CD4-positive, alpha-beta memory T cell (primary cell): ENCODE measurements around the gene ARID3B. TPM values are rescaled to one million over a fixed set of nuclear protein-coding genes. Genes with fewer than 3 reads are reported as not detected.
"Not testable (repeated sequence)": the region's sequence is repeated elsewhere in the genome, so short reads cannot be mapped to it uniquely, and the experiment has no call there.

Experiments used
- CTCF ChIA-PET: fragments of 350-600 bp; sonication (Branson Sonifier 250); formaldehyde crosslinking; loops from one replicate; lab custom pipeline; 2021; ENCODE audit warnings: inconsistent platforms; ENCODE audit not compliant: partially characterized antibody; lab: Charles Lee
- POLR2A ChIA-PET: fragments of 350-600 bp; sonication (Branson Sonifier 250); formaldehyde crosslinking; loops from one replicate; lab custom pipeline; 2021; ENCODE audit not compliant: partially characterized antibody; lab: Charles Lee
- DNase-seq, 5 donors: peaks; one replicate each; pipeline versions ENCODE4 v3.0.0 to v3.0.0-alpha.2; 2020 to 2022; ENCODE audit warnings: mixed read lengths in 1 of 5
- H3K27ac ChIP-seq: one replicate; pipeline ENCODE4 v1.7.0; 2013; ENCODE audit warnings: low read depth, low read length
- H3K27me3 ChIP-seq: 2 replicates; pipeline ENCODE4 v1.7.0; 2013; ENCODE audit warnings: mild to moderate bottlenecking, low read length, moderate library complexity; ENCODE audit not compliant: insufficient read depth
- H3K36me3 ChIP-seq: 2 replicates; pipeline ENCODE4 v1.7.0; 2013; ENCODE audit warnings: mild to moderate bottlenecking, low read length, moderate library complexity; ENCODE audit not compliant: insufficient read depth
- H3K4me1 ChIP-seq: 2 replicates; pipeline ENCODE4 v1.7.0; 2013; ENCODE audit warnings: mild to moderate bottlenecking, low read length, moderate library complexity; ENCODE audit not compliant: insufficient read depth
- H3K4me3 ChIP-seq, 2 donors: one replicate each; pipeline ENCODE4 v1.7.0; 2013; ENCODE audit warnings: low read length in 2 of 2, mild to moderate bottlenecking in 1 of 2
- H3K9me3 ChIP-seq, 2 donors: one replicate each; pipeline ENCODE4 v1.7.0; 2013; ENCODE audit warnings: low read length in 2 of 2, control low read depth in 1 of 2; ENCODE audit not compliant: control insufficient read depth in 1 of 2
- H3K27ac Mint-ChIP-seq, 7 donors: one replicate each; pipeline ENCODE4 v1.8.0; 2020 to 2021; ENCODE audit warnings: mixed read lengths in 7 of 7, mild to moderate bottlenecking in 6 of 7, inconsistent platforms in 3 of 7, moderate library complexity in 3 of 7
- H3K27me3 Mint-ChIP-seq, 2 donors: one replicate each; pipeline ENCODE4 v1.8.0; 2020 to 2021; ENCODE audit warnings: mixed read lengths in 2 of 2
- H3K36me3 Mint-ChIP-seq, 2 donors: one replicate each; pipeline ENCODE4 v1.8.0; 2020 to 2021; ENCODE audit warnings: mixed read lengths in 2 of 2, inconsistent platforms in 1 of 2, mild to moderate bottlenecking in 1 of 2
- H3K4me1 Mint-ChIP-seq, 4 donors: one replicate each; pipeline ENCODE4 v1.8.0; 2020 to 2021; ENCODE audit warnings: mixed read lengths in 4 of 4, mild to moderate bottlenecking in 1 of 4
- H3K4me3 Mint-ChIP-seq, 8 donors: one replicate each; pipeline ENCODE4 v1.8.0; 2020 to 2021; ENCODE audit warnings: mixed read lengths in 8 of 8, mild to moderate bottlenecking in 7 of 8, moderate library complexity in 6 of 8, inconsistent platforms in 3 of 8
- H3K9me3 Mint-ChIP-seq, 8 donors: one replicate each; pipeline ENCODE4 v1.8.0; 2020 to 2021; ENCODE audit warnings: mixed read lengths in 8 of 8, mild to moderate bottlenecking in 5 of 8, inconsistent platforms in 3 of 8, moderate library complexity in 1 of 8
- intact Hi-C: fragments of 100-400 bp; cut with micrococcal nuclease; formaldehyde crosslinking; loops from one replicate; pipeline ENCODE4 v1.15.1; 2023
- polyA plus RNA-seq, 2 donors: library from polyadenylated mRNA; unstranded; fragments of 300-500 nt; fragmentation: Illumina TruSeq; gene quantifications; one replicate each; pipeline ENCODE4 v1.2.3, GENCODE V29; 2021
- total RNA-seq, 2 experiments: library from RNA; stranded (reverse); gene quantifications; one replicate each; pipeline ENCODE4 v1.2.3, GENCODE V29; 2021

Gene ARID3B
- total and polyA plus RNA-seq, 4 experiments from 2014 or later: 4.1 to 32.9 (median 24.5) TPM

- POLR2A ChIA-PET: interaction anchor here (1.5 kb wide), 1 partner anchor 97 kb away, joined by 3 read pairs; no protein-coding TSS in a partner anchor
- Histone ChIP-seq H3K4me3 (no peak overlapping the region), H3K4me1 (peaks cover 7% of the 10 kb centered on the region), H3K27me3 (no peaks in the 10 kb centered on the region), H3K27ac (no peak overlapping the region), H3K36me3 (no peaks in the 10 kb centered on the region), H3K9me3 (no peaks in the 10 kb centered on the region)
- peaks cover 0 to 4% of the 10 kb centered on the region in 2 donors for H3K36me3 Mint-ChIP-seq
- H3K4me1 Mint-ChIP-seq: peaks cover 8 to 12% (median 11%) of the 10 kb centered on the region in 4 donors
- H3K27me3 Mint-ChIP-seq: no peaks in the 10 kb centered on the region
- H3K27ac Mint-ChIP-seq: peak overlapping the region in 2 of 7 donors; percentile 20 to 58
- no peaks in the 10 kb centered on the region for H3K9me3 Mint-ChIP-seq
- H3K4me3 Mint-ChIP-seq: no peak overlapping the region
- DNase-seq: no peak
- intact Hi-C loops: no loop called here
- CTCF ChIA-PET: interaction anchor here (1.1 kb wide), 1 partner anchor 12 kb away, joined by 3 read pairs; no protein-coding TSS in a partner anchor
These were observed 5.5 kb upstream of the ARID3B start for GRCh38 chr15:74535388-74536084.

GRCh38 chr15:74537736-74538135 is 3.3 kb upstream of the ARID3B start:
- peak overlapping the region in 2 of 7 donors; percentile 10 to 39 for H3K27ac Mint-ChIP-seq
- intact Hi-C loops: no loop called here
- Histone ChIP-seq H3K27ac (no peak overlapping the region), H3K4me3 (no peak overlapping the region), H3K36me3 (no peaks in the 10 kb centered on the region), H3K4me1 (peaks cover 14% of the 10 kb centered on the region), H3K27me3 (no peaks in the 10 kb centered on the region), H3K9me3 (no peaks in the 10 kb centered on the region)
- no peaks in the 10 kb centered on the region for H3K27me3 Mint-ChIP-seq
- H3K4me1 Mint-ChIP-seq: peaks cover 20 to 32% (median 26%) of the 10 kb centered on the region in 4 donors
- no peak for DNase-seq
- CTCF ChIA-PET: no interaction called here
- peak overlapping the region in 1 of 8 donors; percentile 1 for H3K4me3 Mint-ChIP-seq
- no peaks in the 10 kb centered on the region for H3K9me3 Mint-ChIP-seq
- peaks cover 0 to 12% of the 10 kb centered on the region in 2 donors for H3K36me3 Mint-ChIP-seq
- POLR2A ChIA-PET: no interaction called here

- H3K27me3 Mint-ChIP-seq, H3K27me3 ChIP-seq, DNase-seq, H3K9me3 Mint-ChIP-seq, H3K36me3 ChIP-seq, H3K9me3 ChIP-seq, H3K27ac ChIP-seq, intact Hi-C loops, CTCF ChIA-PET, H3K4me3 ChIP-seq: not testable (repeated sequence)
- peaks cover 0 to 20% of the 10 kb centered on the region in 2 donors for H3K36me3 Mint-ChIP-seq
- POLR2A ChIA-PET: interaction anchor here (1.3 to 3.0 kb wide), 3 partner anchors 59 to 362 kb away, joined by 5 to 27 read pairs (median 18); partner anchors contain the start of gene UBL7
- peaks cover 26% of the 10 kb centered on the region for H3K4me1 ChIP-seq
- peak overlapping the region in 5 of 7 donors; percentile 26 to 87 (median 59) for H3K27ac Mint-ChIP-seq
- peak overlapping the region; percentile 37 to 76 (median 70) for H3K4me3 Mint-ChIP-seq
- H3K4me1 Mint-ChIP-seq: peaks cover 31 to 48% (median 40%) of the 10 kb centered on the region in 4 donors
These were observed 1.5 kb upstream of the ARID3B start for GRCh38 chr15:74539521-74539920.

- H3K27me3 ChIP-seq: no peaks in the 10 kb centered on the region
- ChIA-PET POLR2A (interaction anchor here (0.5 to 4.3 kb wide), 17 partner anchors 8 to 1304 kb away, joined by 3 to 68 read pairs (median 3); partner anchors contain the start of genes CLK3, MAN2C1, PPCDC and UBL7), CTCF (interaction anchor here (0.7 to 1.2 kb wide), 2 partner anchors 81 to 82 kb away, joined by 3 read pairs; no protein-coding TSS in a partner anchor)
- H3K9me3 Mint-ChIP-seq: no peaks in the 10 kb centered on the region
- intact Hi-C loops: loop anchor here (2.0 to 10.0 kb wide), 4 partner anchors 57 to 912 kb away; partner anchors contain the start of genes PML, SIN3A and STOML1
- peaks cover 32% of the 10 kb centered on the region for H3K4me1 ChIP-seq
- H3K36me3 Mint-ChIP-seq: peaks cover 0 to 25% of the 10 kb centered on the region in 2 donors
- H3K4me3 Mint-ChIP-seq: peak overlapping the region; percentile 92 to 100 (median 98)
- H3K27me3 Mint-ChIP-seq: no peaks in the 10 kb centered on the region
- H3K4me1 Mint-ChIP-seq: peaks cover 31 to 55% (median 45%) of the 10 kb centered on the region in 4 donors
- DNase-seq: peak in 3 of 5 donors; percentile 3 to 41 (median 11)
- H3K9me3 ChIP-seq: no peaks in the 10 kb centered on the region
- H3K4me3 ChIP-seq: peak overlapping the region; percentile 39 to 79
- H3K27ac Mint-ChIP-seq: peak overlapping the region; percentile 87 to 99 (median 95)
- H3K36me3 ChIP-seq: no peaks in the 10 kb centered on the region
- H3K27ac ChIP-seq: peak overlapping the region; percentile 73
These were observed 759 bp upstream of the ARID3B start for GRCh38 chr15:74540161-74540760.

- intact Hi-C loops: loop anchor here (1.0 to 10.0 kb wide), 7 partner anchors 56 to 911 kb away; partner anchors contain the start of genes PML, SIN3A, STOML1 and UBL7
- Mint-ChIP-seq H3K27me3 (peaks cover 0 to 1% of the 10 kb centered on the region in 2 donors), H3K9me3 (no peaks in the 10 kb centered on the region), H3K4me1 (peaks cover 44 to 69% (median 58%) of the 10 kb centered on the region in 4 donors), H3K4me3 (peak overlapping the region; percentile 91 to 100 (median 94)), H3K27ac (peak overlapping the region; percentile 87 to 95 (median 88)), H3K36me3 (peaks cover 0 to 37% of the 10 kb centered on the region in 2 donors)
- H3K4me3 ChIP-seq: peak overlapping the region; percentile 64 to 79
- H3K36me3 ChIP-seq: no peaks in the 10 kb centered on the region
- H3K27ac ChIP-seq: peak overlapping the region; percentile 77
- POLR2A ChIA-PET: interaction anchor here (0.6 to 4.3 kb wide), 12 partner anchors 21 to 1099 kb away, joined by 3 to 68 read pairs (median 4); partner anchors contain the start of genes CLK3, IMP3 and UBL7
- CTCF ChIA-PET: interaction anchor here (0.7 to 1.6 kb wide), 3 partner anchors 9 to 251 kb away, joined by 3 to 6 read pairs (median 3); no protein-coding TSS in a partner anchor
- peak; percentile 41 to 87 (median 49) for DNase-seq
- H3K27me3 ChIP-seq: no peaks in the 10 kb centered on the region
- peaks cover 46% of the 10 kb centered on the region for H3K4me1 ChIP-seq
- H3K9me3 ChIP-seq: no peaks in the 10 kb centered on the region
These were observed 610 bp downstream of the ARID3B start for GRCh38 chr15:74541494-74542165.

- ChIA-PET CTCF (interaction anchor here (0.7 to 1.6 kb wide), 5 partner anchors 9 to 302 kb away, joined by 3 to 6 read pairs (median 3); no protein-coding TSS in a partner anchor), POLR2A (interaction anchor here (0.9 to 4.3 kb wide), 8 partner anchors 56 to 1098 kb away, joined by 3 to 68 read pairs (median 5); partner anchors contain the start of genes CLK3, IMP3 and UBL7)
- Mint-ChIP-seq H3K4me1 (peaks cover 49 to 74% (median 63%) of the 10 kb centered on the region in 4 donors), H3K27me3 (peaks cover 0 to 1% of the 10 kb centered on the region in 2 donors), H3K4me3 (peak overlapping the region; percentile 91 to 100 (median 94)), H3K36me3 (peaks cover 0 to 37% of the 10 kb centered on the region in 2 donors), H3K9me3 (no peaks in the 10 kb centered on the region), H3K27ac (peak overlapping the region; percentile 87 to 95 (median 88))
- H3K9me3 ChIP-seq: no peaks in the 10 kb centered on the region
- H3K27me3 ChIP-seq: no peaks in the 10 kb centered on the region
- no peak for DNase-seq
- H3K4me3 ChIP-seq: peak overlapping the region; percentile 64 to 79
- H3K36me3 ChIP-seq: peaks cover under 1% of the 10 kb centered on the region
- H3K27ac ChIP-seq: peak overlapping the region; percentile 77
- H3K4me1 ChIP-seq: peaks cover 51% of the 10 kb centered on the region
- intact Hi-C loops: loop anchor here (1.0 to 10.0 kb wide), 4 partner anchors 55 to 910 kb away; partner anchors contain the start of genes PML, SIN3A and STOML1
These were observed 1.4 kb downstream of the ARID3B start for GRCh38 chr15:74542166-74543042.
